NB4 (cell line): ENCODE measurements around the gene STEAP3.

Experiments used
- CTCF ChIP-seq: IDR thresholded peaks from one replicate; pipeline ENCODE4 v1.5.1; 2012; ENCODE audit warnings: low read depth, low read length
- MYC ChIP-seq: IDR thresholded peaks from 2 replicates; pipeline ENCODE4 v1.6.1; 2011; ENCODE audit warnings: low read depth, low read length

GRCh38 chr2:119245076-119245840 lies 21.6 kb downstream of the STEAP3 start:
- no peak for TF ChIP-seq CTCF
- no peak for TF ChIP-seq MYC
